GM19463 (cell line): ENCODE results near the gene PRRC2B.
A peak's percentile ranks its signal among the peaks of the same experiment; 100 is the strongest.
"Not testable (repeated sequence)": the region's sequence is repeated elsewhere in the genome, so short reads cannot be mapped to it uniquely, and the experiment has no call there.

Source experiments
- ATAC-seq: cut with Tn5 transposase; IDR thresholded peaks from one replicate; pipeline ENCODE4 v1.9.1; 2021; ENCODE audit warnings: mild to moderate bottlenecking, moderate library complexity; ENCODE audit not compliant: unreplicated experiment

PRRC2B gene

GRCh38 chr9:131386281-131386680 lies 7.6 kb upstream of the PRRC2B start:
- no peak for ATAC-seq

- no peak for ATAC-seq
Measured at GRCh38 chr9:131387394-131387793, 6.5 kb upstream of the PRRC2B start.

GRCh38 chr9:131391020-131391419 lies 2.9 kb upstream of the PRRC2B start:
- ATAC-seq: no peak

- ATAC-seq: no peak
Measured at GRCh38 chr9:131391504-131391903, 2.4 kb upstream of the PRRC2B start.

GRCh38 chr9:131394464-131395156 lies 724 bp downstream of the PRRC2B start:
- ATAC-seq: peak; percentile 36

GRCh38 chr9:131395157-131396098 lies 1.5 kb downstream of the PRRC2B start:
- no peak for ATAC-seq

GRCh38 chr9:131396099-131396479 lies 2.2 kb downstream of the PRRC2B start:
- not testable (repeated sequence) for ATAC-seq

- no peak for ATAC-seq
Measured at GRCh38 chr9:131396626-131397025, 2.7 kb downstream of the PRRC2B start.

GRCh38 chr9:131397100-131397790 lies 3.4 kb downstream of the PRRC2B start:
- ATAC-seq: no peak

- no peak for ATAC-seq
Measured at GRCh38 chr9:131398204-131398603, 4.3 kb downstream of the PRRC2B start.

GRCh38 chr9:131399972-131400371 lies 6.1 kb downstream of the PRRC2B start:
- no peak for ATAC-seq

- ATAC-seq: no peak
Measured at GRCh38 chr9:131400627-131401026, 6.7 kb downstream of the PRRC2B start.

- no peak for ATAC-seq
Measured at GRCh38 chr9:131402073-131402472, 8.2 kb downstream of the PRRC2B start.

- ATAC-seq: no peak
Measured at GRCh38 chr9:131402738-131403492, 9.0 kb downstream of the PRRC2B start.

GRCh38 chr9:131403493-131403773 lies 9.5 kb downstream of the PRRC2B start:
- ATAC-seq: no peak

- ATAC-seq: no peak
Measured at GRCh38 chr9:131404581-131404980, 10.7 kb downstream of the PRRC2B start.

GRCh38 chr9:131404987-131405386 lies 11.1 kb downstream of the PRRC2B start:
- no peak for ATAC-seq

GRCh38 chr9:131405428-131405827 lies 11.5 kb downstream of the PRRC2B start:
- ATAC-seq: no peak

- ATAC-seq: no peak
Measured at GRCh38 chr9:131405858-131406537, 12.1 kb downstream of the PRRC2B start.
